GM12801 (cell line): Measurements from ENCODE around the gene TBC1D9.

Experiments
- TF ChIP-seq, protein P1 (sequence below): IDR thresholded peaks from one replicate; pipeline ENCODE4 v1.5.1; 2011; ENCODE audit warnings: control low read depth; ENCODE audit not compliant: insufficient read length; ENCODE audit errors: extremely low read depth

The TBC1D9 gene

DNA sequence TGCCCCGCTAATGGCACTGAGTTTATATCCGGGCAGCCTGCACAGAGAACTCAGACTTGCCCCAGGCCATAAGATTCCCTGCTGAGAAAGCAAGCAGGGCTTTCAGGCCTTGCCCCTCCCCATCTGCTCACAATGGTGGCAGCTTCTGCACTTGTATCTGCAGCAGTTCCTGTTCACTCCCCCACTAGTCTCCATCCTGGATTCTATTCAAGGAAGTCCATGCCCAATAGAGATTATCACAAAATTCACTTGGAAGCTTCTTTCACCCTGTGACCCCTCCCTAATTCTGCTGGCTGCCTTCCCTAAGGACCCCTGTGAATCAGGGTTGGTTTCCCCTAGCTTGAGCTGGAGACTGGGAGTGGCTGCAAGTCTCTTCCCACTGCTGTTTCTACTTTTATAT lies 152.9 kb downstream of the TBC1D9 start:
- TF ChIP-seq, protein P1, sequence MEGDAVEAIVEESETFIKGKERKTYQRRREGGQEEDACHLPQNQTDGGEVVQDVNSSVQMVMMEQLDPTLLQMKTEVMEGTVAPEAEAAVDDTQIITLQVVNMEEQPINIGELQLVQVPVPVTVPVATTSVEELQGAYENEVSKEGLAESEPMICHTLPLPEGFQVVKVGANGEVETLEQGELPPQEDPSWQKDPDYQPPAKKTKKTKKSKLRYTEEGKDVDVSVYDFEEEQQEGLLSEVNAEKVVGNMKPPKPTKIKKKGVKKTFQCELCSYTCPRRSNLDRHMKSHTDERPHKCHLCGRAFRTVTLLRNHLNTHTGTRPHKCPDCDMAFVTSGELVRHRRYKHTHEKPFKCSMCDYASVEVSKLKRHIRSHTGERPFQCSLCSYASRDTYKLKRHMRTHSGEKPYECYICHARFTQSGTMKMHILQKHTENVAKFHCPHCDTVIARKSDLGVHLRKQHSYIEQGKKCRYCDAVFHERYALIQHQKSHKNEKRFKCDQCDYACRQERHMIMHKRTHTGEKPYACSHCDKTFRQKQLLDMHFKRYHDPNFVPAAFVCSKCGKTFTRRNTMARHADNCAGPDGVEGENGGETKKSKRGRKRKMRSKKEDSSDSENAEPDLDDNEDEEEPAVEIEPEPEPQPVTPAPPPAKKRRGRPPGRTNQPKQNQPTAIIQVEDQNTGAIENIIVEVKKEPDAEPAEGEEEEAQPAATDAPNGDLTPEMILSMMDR: no peak

- TF ChIP-seq, protein P1: no peak
Observed at GRCh38 chr4:140602714-140603113, 153.5 kb downstream of the TBC1D9 start.

GRCh38 chr4:140600408-140600807 lies 155.8 kb downstream of the TBC1D9 start:
- TF ChIP-seq, protein P1: no peak

DNA sequence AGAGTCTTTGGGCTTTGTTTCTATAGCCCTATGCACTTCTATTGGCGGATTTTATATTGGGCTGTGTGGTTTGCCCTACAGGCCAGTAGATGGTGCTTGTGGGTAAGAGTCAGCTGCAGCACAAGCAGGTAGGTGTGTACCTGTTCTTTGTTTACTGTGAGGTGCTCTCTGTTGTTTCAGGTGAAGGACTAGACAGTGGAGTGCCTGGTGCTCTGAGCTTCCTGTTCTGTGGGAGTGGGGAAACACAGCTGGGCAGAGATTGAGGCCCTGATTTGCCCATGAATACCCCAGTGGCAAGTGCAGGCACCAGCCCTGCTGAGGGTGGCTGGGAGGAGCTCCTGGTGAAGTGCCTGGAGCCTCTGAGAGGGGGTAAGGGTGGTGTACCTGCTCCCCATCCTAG lies 161.1 kb downstream of the TBC1D9 start:
- TF ChIP-seq, protein P1: no peak

- TF ChIP-seq, protein P1: no peak
Observed at GRCh38 chr4:140584439-140584838, 171.7 kb downstream of the TBC1D9 start.

DNA sequence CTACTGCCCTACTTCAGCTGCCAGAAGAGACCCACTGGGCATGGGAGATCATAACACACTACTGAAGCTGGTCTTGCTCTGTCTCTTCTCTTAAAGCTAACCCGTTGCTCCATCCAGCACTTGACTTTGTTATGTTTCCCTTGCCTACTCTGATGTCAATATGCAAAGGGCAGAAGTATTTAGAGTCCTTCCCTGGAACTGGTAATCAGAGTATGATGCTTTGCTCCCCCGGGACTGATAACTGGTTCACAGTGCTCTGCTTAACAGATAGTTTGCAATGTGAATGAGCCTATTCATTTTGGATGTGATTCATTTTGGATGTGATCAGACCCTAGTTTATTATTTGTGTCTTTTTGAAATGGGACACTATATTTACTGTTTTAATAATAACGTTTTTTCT lies 175.1 kb downstream of the TBC1D9 start:
- TF ChIP-seq, protein P1: no peak

DNA sequence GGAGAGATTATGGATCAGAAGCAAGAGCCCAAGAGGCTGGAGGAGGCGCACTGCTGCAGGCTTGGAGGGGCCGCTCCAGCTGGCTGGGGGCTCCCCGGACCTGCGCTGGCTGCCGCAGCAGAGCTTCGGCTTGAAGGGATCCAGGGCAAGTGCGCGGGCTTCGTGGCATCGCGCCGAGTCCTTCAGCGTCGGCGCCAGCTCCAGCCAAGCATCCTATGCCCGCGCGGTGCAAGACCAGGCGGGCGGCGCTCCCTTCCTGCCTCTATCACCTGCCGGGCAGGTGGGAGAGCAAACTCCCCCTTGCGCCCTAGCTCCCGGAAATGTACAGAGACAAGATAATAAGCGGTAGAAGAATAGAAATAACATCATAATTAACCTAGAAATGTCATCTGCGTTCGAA lies 176.9 kb downstream of the TBC1D9 start:
- TF ChIP-seq, protein P1: no peak

DNA sequence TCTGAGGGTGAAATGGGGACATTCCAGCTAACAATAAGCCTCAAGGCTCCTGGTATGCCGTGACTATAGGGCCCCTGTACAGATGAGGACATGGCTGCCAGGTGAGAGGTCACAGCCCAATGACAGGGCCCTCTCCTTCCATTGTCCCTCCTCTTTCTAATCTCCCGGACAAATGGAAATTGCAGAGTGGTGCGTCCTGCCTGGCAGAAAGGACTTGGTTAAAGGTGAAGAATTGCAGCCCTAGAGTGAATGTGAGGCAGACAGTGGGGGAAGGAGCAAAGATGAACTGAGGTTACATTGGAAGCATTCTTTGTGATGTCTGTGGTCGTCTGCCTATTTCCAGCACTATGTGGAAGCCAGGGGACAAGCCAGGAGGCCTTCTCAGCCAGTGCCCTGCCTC lies 180.7 kb downstream of the TBC1D9 start:
- TF ChIP-seq, protein P1: no peak
